ENCODE data around the gene FAM222A.

DNA sequence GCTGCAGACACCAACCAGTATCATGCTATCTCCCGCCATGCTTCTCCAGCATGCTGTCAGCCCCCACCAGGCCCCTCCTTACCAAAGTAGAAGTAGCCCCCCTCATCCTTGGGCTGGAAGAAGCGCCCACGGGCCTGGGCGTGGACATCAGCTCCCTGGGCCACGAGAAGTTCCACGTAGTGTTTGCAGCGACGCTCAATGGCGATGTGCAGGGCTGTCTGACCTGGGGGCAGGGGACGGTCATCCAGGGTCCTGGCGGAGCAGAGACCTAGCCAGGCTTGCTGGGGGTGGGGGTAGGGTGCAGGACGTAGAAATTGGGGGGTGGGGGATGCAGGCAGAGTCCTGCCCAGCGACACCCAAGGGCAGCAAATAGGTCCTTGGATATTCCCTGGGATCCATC is 86.9 kb downstream of the FAM222A start:
- TF ChIP-seq CTCF (IDR thresholded peaks at IDR 0.05) (no peak), EZH2 (IDR thresholded peaks at IDR 0.05) (no peak)
